Activated CD8-positive, alpha-beta memory T cell treated with anti-CD3 and anti-CD28 coated beads, Interleukin-2, amount 50 U/mL, for 1 hour (primary cell): Measurements from ENCODE around the gene SUCLG2.

Experiments
- DNase-seq: peaks from one replicate; pipeline ENCODE4 v3.0.0-alpha.2; 2020; ENCODE audit errors: extremely low read depth

The SUCLG2 gene

GRCh38 chr3:67515778-67516177, 138.6 kb downstream of the SUCLG2 start:
- DNase-seq = no peak

- DNase-seq = no peak
These were observed 144.8 kb downstream of the SUCLG2 start for GRCh38 chr3:67509471-67510075.

- DNase-seq = no peak
These were observed 146.8 kb downstream of the SUCLG2 start for GRCh38 chr3:67507584-67507983.

GRCh38 chr3:67500709-67501108, 153.7 kb downstream of the SUCLG2 start:
- no peak for DNase-seq

GRCh38 chr3:67497746-67498145, 156.7 kb downstream of the SUCLG2 start:
- DNase-seq = no peak

GRCh38 chr3:67495751-67496150, 158.7 kb downstream of the SUCLG2 start:
- no peak for DNase-seq

GRCh38 chr3:67493808-67494207, 160.6 kb downstream of the SUCLG2 start:
- DNase-seq = no peak

- DNase-seq = no peak
These were observed 163.8 kb downstream of the SUCLG2 start for GRCh38 chr3:67490658-67491057.

GRCh38 chr3:67489816-67490215, 164.6 kb downstream of the SUCLG2 start:
- DNase-seq = no peak

GRCh38 chr3:67487564-67488114, 166.8 kb downstream of the SUCLG2 start:
- no peak for DNase-seq

GRCh38 chr3:67486883-67487282, 167.5 kb downstream of the SUCLG2 start:
- DNase-seq = no peak

GRCh38 chr3:67484085-67484484, 170.3 kb downstream of the SUCLG2 start:
- DNase-seq = no peak

- DNase-seq = no peak
These were observed 173.3 kb downstream of the SUCLG2 start for GRCh38 chr3:67481126-67481525.

GRCh38 chr3:67478423-67478822, 176.0 kb downstream of the SUCLG2 start:
- DNase-seq = no peak

GRCh38 chr3:67474311-67474710, 180.1 kb downstream of the SUCLG2 start:
- DNase-seq = no peak

- no peak for DNase-seq
These were observed 181.7 kb downstream of the SUCLG2 start for GRCh38 chr3:67472674-67473201.

GRCh38 chr3:67470207-67470606, 184.2 kb downstream of the SUCLG2 start:
- DNase-seq = no peak

- no peak for DNase-seq
These were observed 185.9 kb downstream of the SUCLG2 start for GRCh38 chr3:67468511-67468910.

- DNase-seq = no peak
These were observed 190.8 kb downstream of the SUCLG2 start for GRCh38 chr3:67463656-67464055.

GRCh38 chr3:67462187-67462586, 192.2 kb downstream of the SUCLG2 start:
- DNase-seq = no peak

GRCh38 chr3:67461667-67462142, 192.7 kb downstream of the SUCLG2 start:
- no peak for DNase-seq

GRCh38 chr3:67460841-67461510, 193.4 kb downstream of the SUCLG2 start:
- DNase-seq = no peak

- DNase-seq = no peak
These were observed 194.6 kb downstream of the SUCLG2 start for GRCh38 chr3:67459796-67460195.
